K562 (cell line): ENCODE results near the gene SLC22A4. TPM values are rescaled to one million over a fixed set of nuclear protein-coding genes. Genes with fewer than 3 reads are reported as not detected.

ENCODE experiments used
- ARNT ChIP-seq, 2 experiments: fragments of 450-650 bp; IDR thresholded peaks; 2 replicates each; pipeline ENCODE4 v1.6.1; 2016; ENCODE audit warnings: mild to moderate bottlenecking in 1 of 2
- MEF2D ChIP-seq: conservative IDR thresholded peaks from 2 replicates; pipeline ENCODE4 v1.6.1; 2016; ENCODE audit warnings: low read depth, missing genetic modification characterization, missing compliant biosample characterization
- PBX2 ChIP-seq, 2 experiments: IDR thresholded peaks in 1 of 2; conservative IDR thresholded peaks in 1 of 2; 2 replicates each; pipeline ENCODE4 v1.6.1; 2016; ENCODE audit warnings: low read depth in 2 of 2, mild to moderate bottlenecking in 1 of 2, missing compliant biosample characterization in 1 of 2, missing genetic modification characterization in 1 of 2, moderate library complexity in 1 of 2
- PHF8 ChIP-seq: fragments of 200-600 bp; sonication (generic); IDR thresholded peaks from 2 replicates; pipeline ENCODE4 v1.6.1; 2012; ENCODE audit warnings: mixed run types, mild to moderate bottlenecking, inconsistent platforms, low read length, moderate library complexity, borderline replicate concordance
- PKNOX1 ChIP-seq: fragments of 450-650 bp; IDR thresholded peaks from 2 replicates; pipeline ENCODE4 v1.6.1; 2016
- POLR2AphosphoS5 ChIP-seq: IDR thresholded peaks from 2 replicates; pipeline ENCODE4 v1.6.1; 2011; ENCODE audit warnings: mild to moderate bottlenecking, low read depth, low read length, moderate library complexity; ENCODE audit not compliant: control insufficient read depth, insufficient read depth
- POLR2G ChIP-seq: fragments of 200-400 bp; formaldehyde crosslinking; IDR thresholded peaks from 2 replicates; pipeline ENCODE4 v1.6.1; 2017; ENCODE audit warnings: low read depth, mild to moderate bottlenecking, antibody characterized with exemption, low read length, moderate library complexity
- RAD21 ChIP-seq, 2 experiments: fragments of 250-450 bp in 1 of 2; fragments of 450-650 bp in 1 of 2; sonication (Bioruptor Pico) in 1 of 2; formaldehyde crosslinking in 1 of 2; IDR thresholded peaks in 1 of 2; conservative IDR thresholded peaks in 1 of 2; 2 replicates each; pipeline versions ENCODE4 v1.4.0 to v1.8.0; 2020 to 2022; ENCODE audit warnings: mild to moderate bottlenecking in 2 of 2, moderate library complexity in 1 of 2
- RAD51 ChIP-seq: fragments of 450-650 bp; IDR thresholded peaks from 2 replicates; pipeline ENCODE4 v1.7.1; 2016; ENCODE audit warnings: low read depth, mild to moderate bottlenecking, borderline replicate concordance
- RBBP5 ChIP-seq: fragments of 200-600 bp; sonication (generic); IDR thresholded peaks from 2 replicates; pipeline ENCODE4 v1.6.1; 2012; ENCODE audit warnings: borderline replicate concordance, mild to moderate bottlenecking, low read length, control low read depth, inconsistent platforms; ENCODE audit not compliant: insufficient read depth, poor library complexity, severe bottlenecking
- SFPQ ChIP-seq: fragments of 200-400 bp; formaldehyde crosslinking; IDR thresholded peaks from 2 replicates; pipeline ENCODE4 v1.6.1; 2017; ENCODE audit warnings: mild to moderate bottlenecking, low read depth, low read length, moderate library complexity
- STAT5B ChIP-seq: fragments of 250-450 bp; sonication (Bioruptor Pico); IDR thresholded peaks from 2 replicates; pipeline ENCODE4 v1.8.0; 2021; ENCODE audit warnings: mild to moderate bottlenecking, inconsistent platforms
- TCF7 ChIP-seq: sonication (generic); IDR thresholded peaks from 2 replicates; pipeline ENCODE4 v1.6.1; 2016; ENCODE audit warnings: antibody characterized with exemption, borderline replicate concordance
- YY1 ChIP-seq, 3 experiments: IDR thresholded peaks; 2 replicates each; pipeline ENCODE4 v1.6.1; 2011; ENCODE audit warnings: low read length in 2 of 3, mild to moderate bottlenecking in 2 of 3, moderate library complexity in 2 of 3, borderline replicate concordance in 1 of 3, control low read depth in 1 of 3, low read depth in 1 of 3; ENCODE audit not compliant: insufficient read depth in 3 of 3, insufficient replicate concordance in 2 of 3, control insufficient read depth in 1 of 3, insufficient read length in 1 of 3; ENCODE audit errors: extremely low read depth in 1 of 3
- ZNF124 ChIP-seq: sonication (generic); formaldehyde crosslinking; IDR thresholded peaks from 2 replicates; pipeline ENCODE4 v1.8.1; 2022; ENCODE audit warnings: missing genetic modification reagents
- ZNF316 ChIP-seq: fragments of 450-650 bp; IDR thresholded peaks from 2 replicates; pipeline ENCODE4 v1.6.1; 2016
- ZNF445 ChIP-seq: fragments of 250-450 bp; sonication (Bioruptor Pico); IDR thresholded peaks from 2 replicates; pipeline ENCODE4 v1.4.0; 2020; ENCODE audit warnings: low read depth, mild to moderate bottlenecking, moderate library complexity
- polyA plus RNA-seq, 8 experiments: library from polyadenylated mRNA; depleted of rRNA in 4 of 8; stranded (reverse) in 5 of 8; unstranded in 3 of 8; fragments of >200 nt; fragmentation: Nextera tagmentation in 2 of 8; fragmentation: Illumina TruSeq in 1 of 8; extraction: Ambion mirVana in 2 of 8; extraction: Trizol in 1 of 8; gene quantifications; 2 replicates each; pipeline versions ENCODE4 v1.2.1 to v1.2.3, GENCODE V29; 2011 to 2014; ENCODE audit warnings: inconsistent platforms in 1 of 8, missing spikeins in 1 of 8
- total RNA-seq, 7 experiments: library from RNA; depleted of rRNA in 6 of 7; stranded (reverse); fragments of >200 nt in 6 of 7; fragmentation: Illumina TruSeq in 2 of 7; extraction: Trizol in 2 of 7; gene quantifications; 2 replicates each; pipeline versions ENCODE4 v1.2.1 to v1.2.3, GENCODE V29; 2011 to 2021; ENCODE audit warnings: low replicate concordance in 1 of 7

The SLC22A4 gene
- total and polyA plus RNA-seq, 9 of the 15 experiments (the other 6 are each of a cell fraction or from before 2014, with no cell fraction given), result 2.7 to 9.5 (median 6.2) TPM

GRCh38 chr5:132277971-132278853, 16.0 kb upstream of the SLC22A4 start (continued):
- TF ChIP-seq SFPQ (no peak), RBBP5 (no peak), PBX2 (CRISPR knock-in tag; IDR thresholded peaks at IDR 0.05; ENCODE audit: low read depth) (0 out of 2 replicates have a peak, but pooled peaks have one; percentile 16), PBX2 (tag; conservative IDR thresholded peaks at IDR 0.05; ENCODE audit: low read depth) (peak; percentile 62; the same call in 1 of the 2 replicates), YY1 (IDR thresholded peaks at IDR 0.05; ENCODE audit: borderline replicate concordance in 1 of 3, control insufficient read depth in 1 of 3, extremely low read depth in 1 of 3, insufficient read depth in 3 of 3, insufficient read length in 1 of 3, insufficient replicate concordance in 2 of 3, low read depth in 1 of 3, low read length in 2 of 3) (peak in 1 of 3 experiments; percentile 18), RAD21 (CRISPR knock-in tag; conservative IDR thresholded peaks at IDR 0.05 in 1 of 2, IDR thresholded peaks at IDR 0.05 in 1 of 2) (0 out of 4 replicates have a peak, but pooled peaks of 1 of the 2 experiments have one; percentile 18), PKNOX1 (peak; percentile 92), TCF7 (no peak), PHF8 (peak; percentile 11; the same call in 1 of the 2 replicates), ZNF124 (no peak), STAT5B (CRISPR knock-in tag) (no peak), ZNF445 (CRISPR knock-in tag) (no peak), POLR2G (peak; percentile 5; the same call in 1 of the 2 replicates), POLR2AphosphoS5 (no peak), MEF2D (no peak), RAD51 (no peak), ZNF316 (0 out of 2 replicates have a peak, but pooled peaks have one; percentile 7), ARNT (IDR thresholded peaks at IDR 0.05) (no peak)
